Measurements from ENCODE around the gene TECTB.
"Not testable (repeated sequence)": the region's sequence is repeated elsewhere in the genome, so short reads cannot be mapped to it uniquely, and the experiment has no call there.

Gene TECTB

DNA sequence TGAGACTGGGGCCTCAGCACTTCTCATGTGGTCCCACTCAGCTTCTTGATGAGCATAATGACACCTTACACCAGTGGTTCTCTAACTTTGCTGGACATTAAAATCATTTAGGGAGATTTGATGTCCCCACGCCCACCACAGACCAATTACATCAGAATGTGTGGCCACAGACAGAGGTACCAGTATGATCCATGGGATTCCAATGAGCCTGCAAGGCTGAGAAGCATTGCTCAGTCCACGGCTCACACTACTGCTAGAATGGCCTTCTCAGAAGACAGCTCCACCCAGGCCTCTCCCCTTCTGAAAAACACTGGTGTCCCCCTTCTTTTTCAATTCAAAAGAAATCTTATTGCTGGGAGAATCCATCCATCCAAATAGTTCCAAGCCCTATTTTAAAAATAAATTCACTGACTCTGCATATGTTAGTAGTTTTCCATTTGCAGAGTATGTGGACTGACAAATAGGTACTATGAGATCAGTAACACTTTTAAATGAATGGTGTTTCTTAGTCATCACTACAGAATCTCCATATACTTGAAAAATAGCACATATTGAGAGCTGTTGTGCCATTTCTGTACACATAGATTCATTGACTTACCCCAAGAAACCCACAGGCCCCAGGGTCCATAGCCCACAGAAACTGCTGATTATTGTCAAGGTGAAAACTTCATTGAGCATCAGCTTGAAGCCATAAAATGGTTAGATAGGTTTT is 34.5 kb upstream of the TECTB start:
- H3K36me3 ChIP-seq (replicated peaks; ENCODE audit: low read depth, low read length): no peaks in the 10 kb centered on the region
- no peaks in the 10 kb centered on the region for H3K9me3 ChIP-seq (ENCODE audit: insufficient read depth, low read length)
- no peak overlapping the region for H3K27ac ChIP-seq (ENCODE audit: low read length)
- H3K4me1 ChIP-seq (ENCODE audit: low read length): no peaks in the 10 kb centered on the region
- H3K4me3 ChIP-seq (ENCODE audit: low read length): no peak overlapping the region
- no peak overlapping the region for H2AFZ ChIP-seq (ENCODE audit: low read depth, low read length)
- H3K4me2 ChIP-seq (ENCODE audit: low read length): no peak overlapping the region
- H4K20me1 ChIP-seq (ENCODE audit: insufficient read depth, low read length): no peaks in the 10 kb centered on the region
- H3K9ac ChIP-seq (ENCODE audit: low read length): no peak overlapping the region
- no peak for TF ChIP-seq CTCF (IDR thresholded peaks at IDR 0.05; ENCODE audit: low read depth, low read length)
- no peak for TF ChIP-seq EZH2phosphoT487 (IDR thresholded peaks at IDR 0.05; ENCODE audit: low read depth)
- no peaks in the 10 kb centered on the region for H3K79me2 ChIP-seq (ENCODE audit: low read length)
- no peaks in the 10 kb centered on the region for H3K27me3 ChIP-seq (ENCODE audit: low read depth, low read length)

DNA sequence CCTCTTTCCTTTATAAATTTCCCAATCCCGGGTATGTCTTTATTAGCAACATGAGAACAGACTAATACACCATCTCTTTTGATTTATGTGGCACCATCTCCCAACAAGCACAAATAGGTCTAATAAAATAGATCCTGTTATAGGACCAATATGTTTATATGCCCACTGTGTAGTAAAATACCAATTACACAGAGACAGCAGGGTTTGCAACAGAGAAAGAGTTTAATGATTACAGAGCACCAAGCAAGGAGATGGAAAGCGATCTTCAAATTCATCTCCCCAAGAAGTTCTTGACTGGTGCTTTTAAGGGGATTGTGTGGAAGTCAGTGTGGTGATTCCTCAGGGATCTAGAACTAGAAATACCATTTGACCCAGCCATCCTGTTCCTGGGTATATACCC is 33.5 kb upstream of the TECTB start:
- no peaks in the 10 kb centered on the region for H3K36me3 ChIP-seq (replicated peaks; ENCODE audit: low read depth, low read length)
- H3K9me3 ChIP-seq (ENCODE audit: insufficient read depth, low read length): no peaks in the 10 kb centered on the region
- no peak overlapping the region for H3K9ac ChIP-seq (ENCODE audit: low read length)
- H3K4me2 ChIP-seq (ENCODE audit: low read length): no peak overlapping the region
- no peaks in the 10 kb centered on the region for H4K20me1 ChIP-seq (ENCODE audit: insufficient read depth, low read length)
- H2AFZ ChIP-seq (ENCODE audit: low read depth, low read length): no peak overlapping the region
- no peak for TF ChIP-seq CTCF (IDR thresholded peaks at IDR 0.05; ENCODE audit: low read depth, low read length)
- TF ChIP-seq EZH2phosphoT487 (IDR thresholded peaks at IDR 0.05; ENCODE audit: low read depth): no peak
- no peaks in the 10 kb centered on the region for H3K79me2 ChIP-seq (ENCODE audit: low read length)
- H3K4me1 ChIP-seq (ENCODE audit: low read length): no peaks in the 10 kb centered on the region
- H3K27me3 ChIP-seq (ENCODE audit: low read depth, low read length): no peaks in the 10 kb centered on the region
- no peak overlapping the region for H3K27ac ChIP-seq (ENCODE audit: low read length)
- H3K4me3 ChIP-seq (ENCODE audit: low read length): no peak overlapping the region

DNA sequence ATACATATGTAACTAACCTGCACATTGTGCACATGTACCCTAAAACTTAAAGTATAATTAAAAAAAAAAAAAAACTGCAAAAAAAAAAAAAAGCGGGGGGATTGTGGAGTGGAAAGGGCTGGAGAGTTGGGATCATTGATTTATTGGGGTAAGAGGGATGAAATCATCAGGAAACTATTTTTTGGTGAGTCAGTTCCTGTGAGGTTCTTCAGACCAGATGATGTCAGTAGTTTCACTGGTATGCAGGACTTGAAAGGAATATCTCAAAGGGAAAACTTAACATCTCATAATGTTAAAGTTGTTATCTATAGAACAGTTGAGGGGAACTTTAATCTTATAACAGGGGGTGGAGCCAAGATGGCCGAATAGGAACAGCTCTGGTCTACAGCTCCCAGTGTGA is 32.6 kb upstream of the TECTB start:
- Histone ChIP-seq H3K27me3 (ENCODE audit: low read depth, low read length) (no peaks in the 10 kb centered on the region), H3K9ac (ENCODE audit: low read length) (no peak overlapping the region), H3K9me3 (ENCODE audit: insufficient read depth, low read length) (no peaks in the 10 kb centered on the region), H3K27ac (ENCODE audit: low read length) (no peak overlapping the region), H3K4me2 (ENCODE audit: low read length) (no peak overlapping the region), H3K36me3 (replicated peaks; ENCODE audit: low read depth, low read length) (no peaks in the 10 kb centered on the region), H3K4me3 (ENCODE audit: low read length) (no peak overlapping the region), H3K79me2 (ENCODE audit: low read length) (no peaks in the 10 kb centered on the region), H2AFZ (ENCODE audit: low read depth, low read length) (no peak overlapping the region), H4K20me1 (ENCODE audit: insufficient read depth, low read length) (no peaks in the 10 kb centered on the region), H3K4me1 (ENCODE audit: low read length) (no peaks in the 10 kb centered on the region)
- TF ChIP-seq CTCF (IDR thresholded peaks at IDR 0.05; ENCODE audit: low read depth, low read length): no peak
- no peak for TF ChIP-seq EZH2phosphoT487 (IDR thresholded peaks at IDR 0.05; ENCODE audit: low read depth)

GRCh38 chr10:112251238-112251637 is 32.0 kb upstream of the TECTB start:
- not testable (repeated sequence) for H3K4me1 ChIP-seq (ENCODE audit: low read length); H3K9ac ChIP-seq (ENCODE audit: low read length); H3K36me3 ChIP-seq (replicated peaks; ENCODE audit: low read depth, low read length); H4K20me1 ChIP-seq (ENCODE audit: insufficient read depth, low read length); H3K9me3 ChIP-seq (ENCODE audit: insufficient read depth, low read length); H3K4me3 ChIP-seq (ENCODE audit: low read length); H3K79me2 ChIP-seq (ENCODE audit: low read length); H2AFZ ChIP-seq (ENCODE audit: low read depth, low read length); H3K27me3 ChIP-seq (ENCODE audit: low read depth, low read length); H3K27ac ChIP-seq (ENCODE audit: low read length); H3K4me2 ChIP-seq (ENCODE audit: low read length)

Measured in OCI-LY3 (cell line).